A549 (cell line): Measurements from ENCODE around the gene BAHD1. TPM values are rescaled to one million over a fixed set of nuclear protein-coding genes. Genes with fewer than 3 reads are reported as not detected.
A peak's percentile ranks its signal among the peaks of the same experiment; 100 is the strongest.

Experiments
- ATAC-seq, 2 experiments: fragments of 200-7000 bp in 1 of 2; fragments of >200 bp in 1 of 2; cut with Nextera tagmentation in 1 of 2; cut with Tn5 transposase in 1 of 2; 3 replicates each; pipeline versions ENCODE4 v1.8.0 to v1.9.1; 2018 to 2020; ENCODE audit warnings: mild to moderate bottlenecking in 1 of 2, moderate library complexity in 1 of 2
- CTCF ChIA-PET: fragments of 300-600 bp; sonication (Branson Sonifier 250); formaldehyde crosslinking; extraction: SDS; loops from one replicate; lab custom pipeline; 2021; ENCODE audit warnings: antibody characterized with exemption, inconsistent platforms; lab: Yijun Ruan, JAX
- POLR2A ChIA-PET: fragments of 350-600 bp; formaldehyde crosslinking; extraction: SDS; loops from one replicate; lab custom pipeline; 2021; ENCODE audit warnings: antibody characterized with exemption, inconsistent platforms; lab: Yijun Ruan, JAX
- DNase-seq, 2 experiments: peaks; one replicate each; pipeline versions ENCODE4 v3.0.0 to v3.0.0-alpha.2; 2011 to 2016; ENCODE audit warnings: low read depth in 1 of 2, low spot score in 1 of 2
- FAIRE-seq: peaks from 2 replicates; lab custom pipeline; 2011; peaks lifted over from hg19 to GRCh38; lab: Jason Lieb, UNC
- H3K27ac ChIP-seq, 2 experiments: fragments of >200 bp; sonication (Bioruptor Twin); formaldehyde crosslinking; 3 replicates each; pipeline ENCODE4 v1.5.1; 2016 to 2017
- H3K4me1 ChIP-seq: fragments of >200 bp; sonication (Bioruptor Twin); formaldehyde crosslinking; 3 replicates; pipeline ENCODE4 v1.6.1; 2016
- H3K4me2 ChIP-seq: fragments of >200 bp; sonication (Bioruptor Twin); formaldehyde crosslinking; 3 replicates; pipeline ENCODE4 v1.6.1; 2016
- H3K4me3 ChIP-seq: fragments of >200 bp; sonication (Bioruptor Twin); formaldehyde crosslinking; 3 replicates; pipeline ENCODE4 v1.5.1; 2016
- H3K9me3 ChIP-seq: fragments of >200 bp; sonication (Bioruptor Twin); formaldehyde crosslinking; 3 replicates; pipeline ENCODE4 v1.6.1; 2016
- BHLHE40 ChIP-seq: IDR thresholded peaks from 2 replicates; pipeline ENCODE4 v1.6.1; 2012; ENCODE audit warnings: low read depth, low read length, inconsistent platforms
- CBX2 ChIP-seq: fragments of 200-600 bp; sonication (generic); IDR thresholded peaks from 2 replicates; pipeline ENCODE4 v1.6.1; 2016; ENCODE audit warnings: low read depth, mild to moderate bottlenecking, borderline replicate concordance
- CBX8 ChIP-seq: fragments of 200-600 bp; sonication (generic); IDR thresholded peaks from 2 replicates; pipeline ENCODE4 v1.6.1; 2016
- CEBPB ChIP-seq, 2 experiments: fragments of >200 bp in 1 of 2; sonication (Bioruptor Twin) in 1 of 2; formaldehyde crosslinking in 1 of 2; IDR thresholded peaks; 2 replicates each; pipeline ENCODE4 v1.6.1; 2012 to 2016
- CTCF ChIP-seq: fragments of >200 bp; sonication (Bioruptor Twin); formaldehyde crosslinking; IDR thresholded peaks from 3 replicates; pipeline ENCODE4 v1.5.1; 2016
- E2F6 ChIP-seq: IDR thresholded peaks from 2 replicates; pipeline ENCODE4 v1.6.1; 2012; ENCODE audit warnings: low read depth, borderline replicate concordance
- EHMT2 ChIP-seq: fragments of 200-600 bp; sonication (generic); IDR thresholded peaks from 2 replicates; pipeline ENCODE4 v1.6.1; 2016; ENCODE audit warnings: antibody characterized with exemption, low read depth, mild to moderate bottlenecking, moderate library complexity
- ELK1 ChIP-seq: fragments of 150-350 bp; IDR thresholded peaks from 2 replicates; pipeline ENCODE4 v1.6.1; 2014; ENCODE audit warnings: low read depth, mild to moderate bottlenecking, low read length
- FOSB ChIP-seq: fragments of 250-450 bp; sonication (Bioruptor Pico); IDR thresholded peaks from 2 replicates; pipeline ENCODE4 v1.5.0; 2020; ENCODE audit warnings: mild to moderate bottlenecking, moderate library complexity
- FOSL2 ChIP-seq, 2 experiments: fragments of 450-650 bp in 1 of 2; fragments of >200 bp in 1 of 2; sonication (Bioruptor Twin) in 1 of 2; formaldehyde crosslinking; IDR thresholded peaks; 2 replicates each; pipeline versions ENCODE4 v1.5.0 to v1.6.1; 2016 to 2020; ENCODE audit warnings: mild to moderate bottlenecking in 1 of 2, moderate library complexity in 1 of 2
- HES2 ChIP-seq: fragments of >200 bp; sonication (Bioruptor Twin); formaldehyde crosslinking; IDR thresholded peaks from 2 replicates; pipeline ENCODE4 v1.6.1; 2016
- HOXB13 ChIP-seq: fragments of 250-450 bp; sonication (Bioruptor Pico); IDR thresholded peaks from 2 replicates; pipeline ENCODE4 v1.5.0; 2020; ENCODE audit warnings: low read depth, mild to moderate bottlenecking, moderate library complexity
- JUN ChIP-seq, 2 experiments: fragments of >200 bp; sonication (Bioruptor Twin); formaldehyde crosslinking; IDR thresholded peaks; 2 replicates in 1 of 2; 3 replicates in 1 of 2; pipeline ENCODE4 v1.6.1; 2016 to 2017
- MYC ChIP-seq: IDR thresholded peaks from 2 replicates; pipeline ENCODE4 v1.6.1; 2012; ENCODE audit warnings: mild to moderate bottlenecking, inconsistent platforms, low read length, improper control_type of control experiment, borderline replicate concordance
- POLR2A ChIP-seq: IDR thresholded peaks from 2 replicates; pipeline ENCODE4 v1.6.1; 2012; ENCODE audit warnings: mild to moderate bottlenecking, low read length
- POLR2AphosphoS2 ChIP-seq: conservative IDR thresholded peaks from 2 replicates; pipeline ENCODE4 v1.6.1; 2012; ENCODE audit warnings: low read length, improper control_type of control experiment, inconsistent platforms
- RAD21 ChIP-seq, 2 experiments: fragments of >200 bp in 1 of 2; sonication (Bioruptor Twin) in 1 of 2; formaldehyde crosslinking in 1 of 2; IDR thresholded peaks in 1 of 2; conservative IDR thresholded peaks in 1 of 2; 2 replicates in 1 of 2; 3 replicates in 1 of 2; pipeline ENCODE4 v1.6.1; 2012 to 2018; ENCODE audit warnings: inconsistent platforms in 1 of 2
- REST ChIP-seq: fragments of 200-600 bp; sonication (generic); IDR thresholded peaks from 2 replicates; pipeline ENCODE4 v1.6.1; 2016; ENCODE audit warnings: antibody characterized with exemption, mild to moderate bottlenecking, moderate library complexity
- RFX5 ChIP-seq: fragments of 450-650 bp; IDR thresholded peaks from 2 replicates; pipeline ENCODE4 v1.7.1; 2014; ENCODE audit warnings: antibody characterized with exemption, mild to moderate bottlenecking, moderate library complexity
- SMC3 ChIP-seq: fragments of >200 bp; sonication (Bioruptor Twin); formaldehyde crosslinking; IDR thresholded peaks from 3 replicates; pipeline ENCODE4 v1.6.1; 2018; ENCODE audit warnings: inconsistent platforms
- SREBF2 ChIP-seq: fragments of 450-650 bp; IDR thresholded peaks from 2 replicates; pipeline ENCODE4 v1.6.1; 2014; ENCODE audit warnings: mild to moderate bottlenecking, moderate library complexity
- USF2 ChIP-seq: fragments of 450-650 bp; IDR thresholded peaks from 2 replicates; pipeline ENCODE4 v1.6.1; 2014; ENCODE audit warnings: antibody characterized with exemption
- ZSCAN20 ChIP-seq: fragments of 250-450 bp; sonication (Bioruptor Pico); IDR thresholded peaks from 2 replicates; pipeline ENCODE4 v1.8.0; 2022; ENCODE audit warnings: mild to moderate bottlenecking, moderate library complexity
- WGBS: methylation state at CpG from one replicate; pipeline ENCODE4 v1.1.6; 2017; ENCODE audit errors: missing lambda C conversion rate; 5-methylcytosine and 5-hydroxymethylcytosine counted together
- polyA plus RNA-seq, 4 experiments: library from polyadenylated mRNA; depleted of rRNA in 3 of 4; stranded (reverse); fragments of >200 nt; fragmentation: RNase III in 1 of 4; extraction: RNeasy Plus Mini Kit Qiagen cat#74134 plus additional on column Dnase treatment in 1 of 4; gene quantifications; 2 replicates in 3 of 4; 3 replicates in 1 of 4; pipeline ENCODE4 v1.2.3, GENCODE V29; 2011 to 2017

Gene BAHD1
- polyA plus RNA-seq, 2 of the 4 experiments (the other 2 are of a cell fraction): 2.3 to 11.1 TPM

GRCh38 chr15:40500568-40501330, 60.0 kb downstream of the BAHD1 start:
- WGBS: 56% methylated on average over 4 of the region's 4 CpGs
- DNase-seq: no peak
- H3K9me3 ChIP-seq: no peaks in the 10 kb centered on the region
- no peak overlapping the region for H3K4me3 ChIP-seq
- CTCF ChIA-PET: interaction anchor here (1.0 kb wide), 1 partner anchor 19 kb away, joined by 5 read pairs; no protein-coding TSS in a partner anchor
- no peak for FAIRE-seq
- H3K27ac ChIP-seq: no peak overlapping the region
- POLR2A ChIA-PET: no interaction called here
- ATAC-seq: no peak
- TF ChIP-seq E2F6 (no peak), FOSL2 (IDR thresholded peaks at IDR 0.05) (no peak), FOSL2 (CRISPR knock-in tag; IDR thresholded peaks at IDR 0.05) (peak; percentile 56; the same call in 1 of the 2 replicates), SREBF2 (no peak), POLR2A (no peak)
- peaks cover 9% of the 10 kb centered on the region; the same call in 1 of the 3 replicates for H3K4me1 ChIP-seq
- H3K4me2 ChIP-seq: peak overlapping the region; percentile 36

- WGBS: 73% methylated on average over 5 of the region's 6 CpGs
- TF ChIP-seq EHMT2 (no peak), SREBF2 (no peak), FOSB (CRISPR knock-in tag) (no peak), JUN (IDR thresholded peaks at IDR 0.05) (no peak), HES2 (no peak), USF2 (no peak), BHLHE40 (no peak), ZSCAN20 (no peak), REST (no peak), POLR2AphosphoS2 (no peak), MYC (no peak)
- H3K4me2 ChIP-seq: no peak overlapping the region
- FAIRE-seq: no peak
- CTCF ChIA-PET: interaction anchor here (1.0 kb wide), 1 partner anchor 19 kb away, joined by 5 read pairs; no protein-coding TSS in a partner anchor
- no peak for DNase-seq
- ATAC-seq: no peak
- H3K4me1 ChIP-seq: peaks cover 10% of the 10 kb centered on the region; the same call in 1 of the 3 replicates
- POLR2A ChIA-PET: interaction anchor here (0.5 to 0.6 kb wide), 2 partner anchors 63 to 272 kb away, joined by 3 read pairs; partner anchors contain the start of gene CCDC32
- H3K4me3 ChIP-seq: no peak overlapping the region
- no peak overlapping the region for H3K27ac ChIP-seq
- no peaks in the 10 kb centered on the region for H3K9me3 ChIP-seq
These were observed 60.7 kb downstream of the BAHD1 start for GRCh38 chr15:40501487-40501886.

- peaks cover 7% of the 10 kb centered on the region; the same call in 2 of the 3 replicates for H3K4me1 ChIP-seq
- H3K9me3 ChIP-seq: no peaks in the 10 kb centered on the region
- peak overlapping the region; percentile 55 to 86; a peak in 5 of 6 replicates for H3K27ac ChIP-seq
- POLR2A ChIA-PET: no interaction called here
- 15% methylated on average over 5 of the region's 30 CpGs for WGBS
- CTCF ChIA-PET: interaction anchor here (0.6 to 3.3 kb wide), 26 partner anchors 10 to 152 kb away, joined by 3 to 18 read pairs (median 4); partner anchors contain the start of genes BAHD1, CHST14 and RPUSD2
- ATAC-seq: peak; percentile 97 to 98
- no peak for FAIRE-seq
- peak; percentile 71 to 79 for DNase-seq
- H3K4me3 ChIP-seq: peak overlapping the region; percentile 14; the same call in 1 of the 3 replicates
- H3K4me2 ChIP-seq: peak overlapping the region; percentile 65
- TF ChIP-seq CTCF (peak; percentile 54), HOXB13 (no peak), RAD21 (conservative IDR thresholded peaks at IDR 0.05 in 1 of 2, IDR thresholded peaks at IDR 0.05 in 1 of 2) (peak; percentile 53 to 58), ELK1 (no peak), RFX5 (no peak), ZSCAN20 (no peak), SMC3 (peak; percentile 53; the same call in 2 of the 3 replicates), CBX8 (no peak), CEBPB (IDR thresholded peaks at IDR 0.05) (no peak), CBX2 (no peak)
These were observed 66.3 kb downstream of the BAHD1 start for GRCh38 chr15:40506964-40507571.
